GM12878 (cell line): ENCODE measurements around the gene ZNF574. TPM values are rescaled to one million over a fixed set of nuclear protein-coding genes. Genes with fewer than 3 reads are reported as not detected.

Experiments used
- ATAC-seq: fragments of 200-7000 bp; cut with Tn5 transposase; 3 replicates; pipeline ENCODE4 v1.9.1; 2020; ENCODE audit warnings: mild to moderate bottlenecking, moderate library complexity
- BruUV-seq: library from RNA; stranded (reverse); fragments of 400-500 nt; replicated peaks from 2 replicates; lab custom pipeline; 2021; lab: Mats Ljungman, UMichigan
- CTCF ChIA-PET: fragments of 300-600 bp; sonication (Branson Sonifier 250); formaldehyde crosslinking; extraction: SDS; loops from one replicate; lab custom pipeline; 2021; ENCODE audit warnings: inconsistent platforms; lab: Yijun Ruan, JAX
- POLR2A ChIA-PET: fragments of 350-600 bp; formaldehyde crosslinking; extraction: SDS; loops from one replicate; lab custom pipeline; 2021; ENCODE audit warnings: inconsistent platforms; lab: Charles Lee
- RAD21 ChIA-PET: fragments of 300-600 bp; sonication (Branson Sonifier 250); formaldehyde crosslinking; loops from one replicate; lab custom pipeline; 2023; ENCODE audit warnings: antibody characterized with exemption; ENCODE audit not compliant: unreplicated experiment; lab: Charles Lee
- SMC1A ChIA-PET: fragments of 300-600 bp; sonication (Branson Sonifier 250); formaldehyde crosslinking; loops from one replicate; lab custom pipeline; 2023; ENCODE audit not compliant: unreplicated experiment, uncharacterized antibody; lab: Charles Lee
- DNase-seq: peaks from one replicate; pipeline ENCODE4 v3.0.0-alpha.2; 2011; ENCODE audit warnings: low read depth, low spot score
- FAIRE-seq: peaks from 3 replicates; lab custom pipeline; 2011; peaks lifted over from hg19 to GRCh38; lab: Jason Lieb, UNC
- H2AFZ ChIP-seq: 2 replicates; pipeline ENCODE4 v1.6.0; 2011; ENCODE audit warnings: low read depth, low read length, control low read depth; ENCODE audit not compliant: control insufficient read depth
- H3K27ac ChIP-seq: 2 replicates; pipeline ENCODE4 v1.5.1; 2011; ENCODE audit warnings: control low read depth; ENCODE audit not compliant: control insufficient read depth, insufficient read depth
- H3K27me3 ChIP-seq, 2 experiments: replicated peaks in 1 of 2; 2 replicates each; pipeline versions ENCODE4 v1.6.0 to v1.6.1; 2011; ENCODE audit warnings: low read length in 1 of 2; ENCODE audit not compliant: control insufficient read depth in 2 of 2, insufficient read depth in 2 of 2
- H3K36me3 ChIP-seq, 2 experiments: 2 replicates each; pipeline ENCODE4 v1.5.1; 2011; ENCODE audit warnings: low read length in 1 of 2; ENCODE audit not compliant: control insufficient read depth in 2 of 2, insufficient read depth in 2 of 2
- H3K4me1 ChIP-seq: 2 replicates; pipeline ENCODE4 v1.6.1; 2011; ENCODE audit warnings: mild to moderate bottlenecking, low read length, moderate library complexity, mixed read lengths; ENCODE audit not compliant: control insufficient read depth, insufficient read depth
- H3K4me2 ChIP-seq: 2 replicates; pipeline ENCODE4 v1.6.0; 2011; ENCODE audit warnings: control low read depth; ENCODE audit not compliant: control insufficient read depth, insufficient read depth
- H3K4me3 ChIP-seq: fragments of 200-600 bp; sonication (generic); 2 replicates; pipeline ENCODE4 v1.5.1; 2016
- H3K79me2 ChIP-seq: 2 replicates; pipeline ENCODE4 v1.6.0; 2011; ENCODE audit warnings: low read length; ENCODE audit not compliant: control insufficient read depth, insufficient read depth
- H3K9ac ChIP-seq: 2 replicates; pipeline ENCODE4 v1.8.0; 2011; ENCODE audit warnings: low read length, control low read depth, mixed read lengths; ENCODE audit not compliant: control insufficient read depth, insufficient read depth
- H3K9me3 ChIP-seq: replicated peaks from 3 replicates; pipeline ENCODE4 v1.5.1; 2011; ENCODE audit warnings: mild to moderate bottlenecking, low read length; ENCODE audit not compliant: control insufficient read depth, insufficient read depth
- H4K20me1 ChIP-seq: 2 replicates; pipeline ENCODE4 v1.6.0; 2011; ENCODE audit not compliant: control insufficient read depth, insufficient read depth
- ATF2 ChIP-seq: IDR thresholded peaks from 2 replicates; pipeline ENCODE4 v1.6.1; 2012; ENCODE audit warnings: low read length, inconsistent platforms
- CHD1 ChIP-seq: IDR thresholded peaks from 2 replicates; pipeline ENCODE4 v1.6.1; 2012; ENCODE audit warnings: low read depth, low read length, improper control_type of control experiment
- DPF2 ChIP-seq: fragments of 450-650 bp; IDR thresholded peaks from 2 replicates; pipeline ENCODE4 v1.6.1; 2017; ENCODE audit warnings: mild to moderate bottlenecking
- E4F1 ChIP-seq: fragments of 450-650 bp; IDR thresholded peaks from 2 replicates; pipeline ENCODE4 v1.6.1; 2018; ENCODE audit warnings: borderline replicate concordance, mild to moderate bottlenecking; ENCODE audit not compliant: partially characterized antibody
- MTA3 ChIP-seq: IDR thresholded peaks from 2 replicates; pipeline ENCODE4 v1.6.1; 2012; ENCODE audit warnings: low read length, inconsistent platforms, borderline replicate concordance
- POLR2AphosphoS5 ChIP-seq: IDR thresholded peaks from 2 replicates; pipeline ENCODE4 v1.6.1; 2011; ENCODE audit warnings: mild to moderate bottlenecking, low read length, inconsistent platforms
- RAD21 ChIP-seq: IDR thresholded peaks from 2 replicates; pipeline ENCODE4 v1.6.1; 2011; ENCODE audit warnings: mild to moderate bottlenecking, low read depth, low read length, moderate library complexity; ENCODE audit not compliant: insufficient read depth
- SREBF1 ChIP-seq: IDR thresholded peaks from 2 replicates; pipeline ENCODE4 v1.6.1; 2012; ENCODE audit warnings: mild to moderate bottlenecking, low read length
- SREBF2 ChIP-seq: IDR thresholded peaks from 2 replicates; pipeline ENCODE4 v1.6.1; 2012; ENCODE audit warnings: mild to moderate bottlenecking, low read length
- SUPT20H ChIP-seq: IDR thresholded peaks from 2 replicates; pipeline ENCODE4 v1.6.1; 2011; ENCODE audit warnings: low read depth, mild to moderate bottlenecking, low read length, moderate library complexity, borderline replicate concordance; ENCODE audit not compliant: control insufficient read depth
- TCF12 ChIP-seq: IDR thresholded peaks from 2 replicates; pipeline ENCODE4 v1.6.1; 2011; ENCODE audit warnings: low read depth, mild to moderate bottlenecking, low read length
- ZNF384 ChIP-seq: IDR thresholded peaks from 2 replicates; pipeline ENCODE4 v1.6.1; 2012; ENCODE audit warnings: low read depth, mild to moderate bottlenecking, low read length, improper control_type of control experiment, borderline replicate concordance
- ZSCAN29 ChIP-seq: fragments of 450-650 bp; IDR thresholded peaks from 2 replicates; pipeline ENCODE4 v1.6.1; 2017; ENCODE audit warnings: mild to moderate bottlenecking, moderate library complexity
- WGBS: methylation state at CpG from one replicate; pipeline ENCODE4 v1.1.6; 2016; ENCODE audit warnings: low lambda C conversion rate; ENCODE audit not compliant: insufficient replicate concordance, insufficient coverage; ENCODE audit errors: missing lambda C conversion rate; 5-methylcytosine and 5-hydroxymethylcytosine counted together
- in situ Hi-C: fragments of 300-500 bp; cut with MboI; formaldehyde crosslinking; loops from 9 replicates; pipeline ENCODE4 v1.14.3; 2018; ENCODE audit warnings: mixed read lengths
- intact Hi-C: fragments of 100-400 bp; cut with micrococcal nuclease; formaldehyde crosslinking; loops from one replicate; pipeline ENCODE4 v1.14.2; 2022; ENCODE audit not compliant: unreplicated experiment
- polyA plus RNA-seq, 11 experiments: library from polyadenylated mRNA; depleted of rRNA in 4 of 11; unstranded in 6 of 11; stranded (reverse) in 5 of 11; fragments of >200 nt; fragmentation: Nextera tagmentation in 4 of 11; fragmentation: Illumina TruSeq in 1 of 11; extraction: Ambion mirVana in 4 of 11; extraction: Trizol in 1 of 11; gene quantifications; 1 replicate in 1 of 11; 2 replicates in 10 of 11; pipeline versions ENCODE4 v1.2.1 to v1.2.3, GENCODE V29; 2011 to 2016; ENCODE audit warnings: inconsistent platforms in 2 of 11, missing spikeins in 2 of 11, low read depth in 1 of 11
- total RNA-seq, 4 experiments: library from RNA; depleted of rRNA in 3 of 4; stranded (reverse); fragments of >200 nt in 3 of 4; fragmentation: Illumina TruSeq in 1 of 4; extraction: Trizol in 1 of 4; gene quantifications; 2 replicates each; pipeline versions ENCODE4 v1.2.1 to v1.2.3, GENCODE V29; 2013 to 2021

ZNF574 gene
- total and polyA plus RNA-seq, 10 of the 15 experiments (the other 5 are each of a cell fraction or from before 2014, with no cell fraction given): 0.32 to 25.6 (median 11.4) TPM

GRCh38 chr19:42068756-42069571 is 7.0 kb upstream of the ZNF574 start:
- Histone ChIP-seq H2AFZ (no peak overlapping the region), H3K4me3 (no peak overlapping the region), H3K79me2 (no peaks in the 10 kb centered on the region), H3K27ac (no peak overlapping the region), H3K27me3 (peaks cover 15 to 17% of the 10 kb centered on the region in 2 experiments), H3K36me3 (no peaks in the 10 kb centered on the region), H3K4me2 (no peak overlapping the region), H3K4me1 (no peaks in the 10 kb centered on the region), H3K9me3 (no peaks in the 10 kb centered on the region), H3K9ac (no peak overlapping the region), H4K20me1 (no peaks in the 10 kb centered on the region)
- BruUV-seq: no TSS peak
- 22% methylated on average over 17 of the region's 29 CpGs for WGBS
- ChIA-PET RAD21 (no interaction called here), CTCF (no interaction called here), POLR2A (interaction anchor here (0.7 kb wide), 1 partner anchor 1656 kb away, joined by 3 read pairs; no protein-coding TSS in a partner anchor), SMC1A (no interaction called here)
- no peak for TF ChIP-seq MTA3
- FAIRE-seq (no peak), DNase-seq (no peak), ATAC-seq (no peak)
- intact Hi-C loops (no loop called here), in situ Hi-C loops (no loop called here)

- Histone ChIP-seq H3K79me2 (no peaks in the 10 kb centered on the region), H3K9me3 (no peaks in the 10 kb centered on the region), H3K27ac (no peak within 1 kb of the TSS), H4K20me1 (no peaks in the 10 kb centered on the region), H3K4me1 (peaks cover 4% of the 10 kb centered on the region), H3K27me3 (peaks cover 15 to 17% of the 10 kb centered on the region in 2 experiments), H3K36me3 (no peaks in the 10 kb centered on the region), H3K9ac (no peak within 1 kb of the TSS), H3K4me3 (no peak within 1 kb of the TSS), H2AFZ (no peak within 1 kb of the TSS), H3K4me2 (no peak within 1 kb of the TSS)
- DNase-seq (no peak), FAIRE-seq (no peak), ATAC-seq (no peak)
- ChIA-PET CTCF (no interaction called here), SMC1A (no interaction called here), RAD21 (no interaction called here), POLR2A (no interaction called here)
- in situ Hi-C loops: no loop called here
- no TSS peak for BruUV-seq
- 46% methylated on average over 17 of the region's 29 CpGs for WGBS
- intact Hi-C loops: no loop called here
- TF ChIP-seq SUPT20H: no peak
- no peak for TF ChIP-seq POLR2AphosphoS5
- TF ChIP-seq DPF2: no peak
- TF ChIP-seq TCF12: no peak
- no peak for TF ChIP-seq ZSCAN29
- TF ChIP-seq CHD1: no peak
- no peak for TF ChIP-seq E4F1
- TF ChIP-seq ATF2: no peak
- TF ChIP-seq SREBF1: no peak
- no peak for TF ChIP-seq SREBF2
- TF ChIP-seq ZNF384: no peak
- no peak for TF ChIP-seq RAD21
These were observed 6.2 kb upstream of the ZNF574 start, which contains the start of gene GRIK5 for GRCh38 chr19:42069619-42070351. Gene GRIK5 (minus strand): TSS chr19:42070206. CDS start chr19:42065770, 4,436 bp downstream.
